GM19351 (cell line): ENCODE data around the gene OTULINL.

Source experiments
- ATAC-seq: cut with Tn5 transposase; IDR thresholded peaks from one replicate; pipeline ENCODE4 v1.9.1; 2021; ENCODE audit warnings: mild to moderate bottlenecking, moderate library complexity; ENCODE audit not compliant: unreplicated experiment

Gene OTULINL

GRCh38 chr5:14576206-14576605, 5.4 kb upstream of the OTULINL start:
- no peak for ATAC-seq

- ATAC-seq: no peak
Measured at GRCh38 chr5:14577079-14577725, 4.4 kb upstream of the OTULINL start.

DNA sequence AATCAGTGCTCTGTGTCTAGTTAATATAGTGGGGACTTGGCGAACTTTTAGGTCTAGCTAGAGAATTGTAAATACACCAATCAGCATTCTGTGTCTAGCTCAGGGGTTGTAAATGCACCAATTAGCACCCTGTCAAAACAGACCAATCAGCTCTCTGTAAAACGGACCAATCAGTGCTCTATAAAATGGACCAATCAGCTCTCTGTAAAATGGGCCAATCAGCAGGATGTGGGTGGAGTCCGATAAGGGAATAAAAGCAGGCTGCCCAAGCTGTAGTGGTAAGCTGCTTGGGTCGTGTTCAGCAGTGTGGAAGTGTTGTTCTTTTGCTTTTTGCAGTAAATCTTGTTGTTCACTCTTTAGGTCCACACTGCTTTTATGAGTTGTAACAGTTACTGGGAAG, 3.6 kb upstream of the OTULINL start:
- no peak for ATAC-seq

GRCh38 chr5:14579246-14579645, 2.3 kb upstream of the OTULINL start:
- no peak for ATAC-seq

GRCh38 chr5:14579731-14580397, 1.7 kb upstream of the OTULINL start:
- ATAC-seq: no peak

DNA sequence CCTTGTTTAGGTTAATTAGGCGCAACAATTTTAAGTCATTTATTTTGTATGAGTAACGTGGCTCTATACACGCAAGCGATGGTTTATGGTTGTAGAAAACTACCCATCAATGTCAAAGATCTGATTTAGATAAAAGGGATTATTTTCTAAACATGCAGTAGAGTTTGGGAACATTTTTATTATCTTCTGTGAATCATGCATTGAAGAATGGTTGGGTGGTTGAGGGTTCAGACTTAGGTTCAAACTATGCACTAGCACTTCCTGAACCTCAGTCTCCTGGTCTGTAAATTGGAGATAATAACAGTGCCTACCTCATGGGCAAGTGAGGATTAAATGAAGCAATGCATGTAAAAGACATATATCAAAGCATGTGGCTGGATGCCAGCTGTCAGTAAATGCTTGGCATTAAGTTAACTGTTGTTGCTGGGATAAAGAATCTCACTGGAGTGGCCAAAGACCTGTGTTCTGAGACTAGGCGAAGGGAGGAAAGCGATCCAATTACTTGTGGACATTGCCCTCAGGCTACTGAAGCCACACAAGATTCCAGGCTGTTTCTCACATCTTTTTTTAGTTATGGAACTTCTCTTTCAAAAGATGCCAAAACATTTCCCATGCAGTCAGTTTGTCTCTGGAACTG, 1.1 kb upstream of the OTULINL start:
- no peak for ATAC-seq

- ATAC-seq: peak; percentile 81
Measured at GRCh38 chr5:14581891-14582796, 552 bp downstream of the OTULINL start.

GRCh38 chr5:14582797-14583137, 1.2 kb downstream of the OTULINL start:
- no peak for ATAC-seq

DNA sequence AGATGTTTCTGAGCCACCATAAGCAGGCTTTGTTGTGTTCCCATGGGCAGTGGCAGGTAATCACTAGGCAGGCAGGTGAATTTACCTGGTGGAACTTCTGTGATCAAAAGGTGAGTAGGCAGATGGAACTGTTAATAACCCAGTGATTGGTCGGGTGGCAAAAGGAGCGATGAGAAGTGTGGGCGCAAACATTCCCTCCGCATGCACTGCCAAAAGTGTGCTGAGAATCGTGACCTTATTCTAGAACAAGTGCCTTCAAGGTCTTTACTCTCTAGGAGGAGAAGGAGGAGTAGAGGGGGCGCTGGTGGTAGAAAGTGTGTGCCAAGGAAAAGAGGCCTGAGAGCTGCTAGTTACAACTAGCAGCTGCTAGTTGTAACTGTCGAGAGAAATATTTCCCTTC, 3.3 kb downstream of the OTULINL start:
- no peak for ATAC-seq

DNA sequence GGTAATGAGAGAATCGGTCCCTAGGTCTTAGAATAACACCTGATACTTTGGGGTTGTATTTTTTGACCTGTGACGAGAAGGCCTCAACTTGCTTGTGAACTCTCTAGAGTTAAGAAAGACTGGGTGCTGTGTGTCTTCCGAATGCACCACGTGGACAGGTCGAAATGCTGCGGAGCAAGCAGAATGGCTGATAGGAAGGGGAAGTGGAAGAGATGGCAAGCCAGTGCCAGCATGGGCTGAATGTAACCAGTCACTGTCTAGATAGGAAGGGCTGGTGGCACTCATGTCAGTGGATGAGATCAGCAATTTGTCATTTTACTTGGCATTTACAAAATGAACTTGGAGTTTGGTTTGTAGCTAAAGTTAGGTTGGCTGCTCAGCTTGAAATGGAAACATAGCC, 5.6 kb downstream of the OTULINL start:
- ATAC-seq: no peak

- peak; percentile 62 for ATAC-seq
Measured at GRCh38 chr5:14588145-14588544, 6.6 kb downstream of the OTULINL start.

GRCh38 chr5:14588758-14589543, 7.4 kb downstream of the OTULINL start:
- ATAC-seq: no peak

GRCh38 chr5:14590949-14591348, 9.4 kb downstream of the OTULINL start:
- ATAC-seq: no peak

- no peak for ATAC-seq
Measured at GRCh38 chr5:14591548-14591947, 10.0 kb downstream of the OTULINL start.

DNA sequence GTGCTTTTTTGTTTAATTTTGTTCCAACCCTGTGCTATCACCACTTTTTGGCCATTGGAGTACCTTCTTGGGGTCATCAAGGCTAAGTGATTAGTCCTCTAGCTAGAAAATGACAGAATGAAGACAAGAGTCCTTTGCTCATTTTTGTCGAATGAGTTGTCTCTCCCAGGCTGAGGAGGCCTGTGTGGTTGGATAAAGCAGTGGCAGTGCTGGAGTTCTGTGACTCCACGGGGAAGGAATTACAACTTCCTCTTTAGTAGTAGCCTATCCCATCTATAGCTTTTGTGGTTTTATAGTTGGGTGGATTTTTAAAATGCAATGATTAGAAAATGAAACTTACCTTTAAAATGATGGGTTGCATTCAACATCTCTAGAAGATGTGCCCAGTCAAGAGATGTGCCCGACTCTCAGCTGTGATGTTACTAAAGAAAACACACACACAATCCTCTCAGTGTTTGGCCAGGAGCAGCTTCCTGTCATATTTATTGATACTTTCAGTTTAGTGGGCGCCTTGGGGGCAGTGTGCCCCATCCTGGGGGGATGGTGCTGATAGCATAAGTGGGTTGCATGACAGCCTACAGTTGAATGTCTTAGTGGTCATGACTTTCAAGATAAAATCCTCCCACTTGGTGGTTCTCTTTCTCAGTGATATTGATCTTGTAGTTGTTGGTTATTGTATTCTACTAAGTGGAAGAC, 11.9 kb downstream of the OTULINL start:
- no peak for ATAC-seq

- ATAC-seq: no peak
Measured at GRCh38 chr5:14594378-14595074, 12.9 kb downstream of the OTULINL start.

- peak; percentile 65 for ATAC-seq
Measured at GRCh38 chr5:14595189-14595588, 13.6 kb downstream of the OTULINL start.

- no peak for ATAC-seq
Measured at GRCh38 chr5:14595891-14596290, 14.3 kb downstream of the OTULINL start.

DNA sequence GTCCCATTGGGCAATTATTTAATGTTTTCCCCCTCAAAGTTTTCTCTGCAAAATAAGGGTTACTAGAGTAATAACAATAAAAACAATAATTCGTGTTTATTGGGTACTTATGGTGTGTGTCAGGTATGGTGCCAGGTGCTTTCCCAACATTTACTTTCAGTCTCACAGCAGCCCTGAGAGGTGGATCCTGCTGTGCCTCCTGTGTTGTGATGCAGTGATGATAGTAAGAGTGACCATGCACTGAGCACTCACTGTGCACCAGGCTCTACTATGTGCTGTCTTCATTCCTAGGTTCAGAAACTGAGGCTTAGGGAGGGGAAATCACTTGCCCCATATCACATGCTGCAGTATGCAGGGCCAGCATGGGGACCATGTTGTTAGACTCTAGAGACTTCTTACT, 15.5 kb downstream of the OTULINL start:
- no peak for ATAC-seq
